ENCODE data around the gene UNC5B. TPM values are rescaled to one million over a fixed set of nuclear protein-coding genes. Genes with fewer than 3 reads are reported as not detected.

The UNC5B gene
- polyA plus RNA-seq, 3 donors from 2014 or later, result 0.06 to 0.34 TPM; not detected in 1

- DNase-seq, result no peak
- Mint-ChIP-seq H3K4me3 (no peak overlapping the region), H3K27ac (no peak overlapping the region), H3K36me3 (no peaks in the 10 kb centered on the region), H3K4me1 (no peaks in the 10 kb centered on the region), H3K9me3 (no peaks in the 10 kb centered on the region), H3K27me3 (ENCODE audit: low read depth in 3 of 3) (peaks cover 1 to 6% (median 5%) of the 10 kb centered on the region in 3 donors)
Measured at GRCh38 chr10:71303569-71303907, 91.2 kb downstream of the UNC5B start.

- Mint-ChIP-seq H3K4me1 (no peaks in the 10 kb centered on the region), H3K9me3 (no peaks in the 10 kb centered on the region), H3K36me3 (no peaks in the 10 kb centered on the region), H3K27ac (no peak overlapping the region), H3K4me3 (no peak overlapping the region), H3K27me3 (ENCODE audit: low read depth in 3 of 3) (peaks cover 1 to 6% (median 5%) of the 10 kb centered on the region in 3 donors)
- no peak for DNase-seq
Measured at GRCh38 chr10:71304914-71305313, 92.5 kb downstream of the UNC5B start.

GRCh38 chr10:71306979-71307378, 94.6 kb downstream of the UNC5B start:
- Mint-ChIP-seq H3K27me3 (ENCODE audit: low read depth in 3 of 3) (peaks cover 1 to 8% (median 3%) of the 10 kb centered on the region in 3 donors), H3K36me3 (no peaks in the 10 kb centered on the region), H3K4me3 (no peak overlapping the region), H3K9me3 (no peaks in the 10 kb centered on the region), H3K4me1 (no peaks in the 10 kb centered on the region), H3K27ac (no peak overlapping the region)
- no peak for DNase-seq

DNA sequence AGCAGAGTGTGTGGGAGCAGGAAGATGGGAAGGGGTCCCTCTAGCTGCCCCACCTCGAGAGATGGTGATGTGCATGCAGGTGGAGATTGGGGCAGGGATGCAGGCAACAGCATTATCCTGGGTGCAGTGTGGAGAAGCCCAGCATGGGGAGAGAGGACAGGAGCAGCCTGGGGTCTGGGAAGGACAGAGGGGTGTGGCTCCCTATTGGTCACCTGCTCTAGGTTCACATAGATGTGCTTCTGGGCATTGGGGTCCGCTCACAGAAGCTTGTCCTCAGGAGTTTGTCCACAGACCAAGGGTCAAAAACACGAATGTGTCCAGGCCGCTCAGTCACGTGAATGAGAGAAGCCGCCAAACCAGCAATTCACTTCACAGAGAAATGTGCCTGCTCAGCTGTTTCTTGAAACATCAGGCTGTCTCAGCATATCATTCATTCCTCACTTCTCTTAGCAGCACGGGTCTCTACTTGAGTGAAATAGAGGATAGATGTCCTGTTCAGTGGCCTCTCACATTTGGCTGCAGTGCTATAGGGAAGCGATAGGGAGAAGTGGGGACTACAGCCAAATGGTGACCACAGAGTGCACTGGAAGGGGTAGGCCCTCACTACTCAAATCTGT, 95.2 kb downstream of the UNC5B start:
- Mint-ChIP-seq H3K9me3 (no peaks in the 10 kb centered on the region), H3K4me1 (no peaks in the 10 kb centered on the region), H3K27ac (no peak overlapping the region), H3K27me3 (ENCODE audit: low read depth in 3 of 3) (peaks cover 1 to 8% (median 3%) of the 10 kb centered on the region in 3 donors), H3K4me3 (no peak overlapping the region), H3K36me3 (no peaks in the 10 kb centered on the region)
- no peak for DNase-seq

- Mint-ChIP-seq H3K4me1 (no peaks in the 10 kb centered on the region), H3K27ac (no peak overlapping the region), H3K27me3 (ENCODE audit: low read depth in 3 of 3) (peaks cover 2 to 8% (median 4%) of the 10 kb centered on the region in 3 donors), H3K4me3 (no peak overlapping the region), H3K9me3 (no peaks in the 10 kb centered on the region), H3K36me3 (no peaks in the 10 kb centered on the region)
- no peak for DNase-seq
Measured at GRCh38 chr10:71308244-71308643, 95.9 kb downstream of the UNC5B start.

DNA sequence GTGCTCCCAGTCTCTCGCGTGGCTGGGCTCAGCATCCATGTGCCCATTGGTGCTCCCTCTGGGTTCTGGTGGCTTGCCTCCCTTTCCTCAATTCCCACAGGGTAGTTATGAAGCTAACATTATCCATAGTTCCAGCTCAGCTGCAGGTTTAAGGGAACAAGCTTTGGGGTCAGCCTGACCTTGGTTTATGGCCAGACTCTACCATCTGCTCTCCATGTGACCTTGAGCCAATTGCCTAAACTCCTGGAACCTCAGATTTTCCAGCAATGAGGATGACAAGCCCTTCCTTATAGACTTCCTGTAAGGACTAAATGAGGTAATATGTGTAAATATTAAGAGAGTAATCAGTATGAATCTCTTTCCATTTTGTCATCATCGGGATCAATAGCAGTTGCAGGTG, 96.6 kb downstream of the UNC5B start:
- no peak overlapping the region for H3K4me3 Mint-ChIP-seq
- H3K9me3 Mint-ChIP-seq, result no peaks in the 10 kb centered on the region
- H3K27me3 Mint-ChIP-seq (ENCODE audit: low read depth in 3 of 3), result peaks cover 2 to 10% (median 3%) of the 10 kb centered on the region in 3 donors
- H3K4me1 Mint-ChIP-seq, result no peaks in the 10 kb centered on the region
- no peak for DNase-seq
- H3K36me3 Mint-ChIP-seq, result no peaks in the 10 kb centered on the region
- H3K27ac Mint-ChIP-seq, result no peak overlapping the region

- no peak overlapping the region for H3K27ac Mint-ChIP-seq
- peaks cover 0 to 2% of the 10 kb centered on the region in 2 donors for H3K4me1 Mint-ChIP-seq
- peaks cover 2 to 10% (median 2%) of the 10 kb centered on the region in 3 donors for H3K27me3 Mint-ChIP-seq (ENCODE audit: low read depth in 3 of 3)
- no peaks in the 10 kb centered on the region for H3K9me3 Mint-ChIP-seq
- no peak overlapping the region for H3K4me3 Mint-ChIP-seq
- H3K36me3 Mint-ChIP-seq, result no peaks in the 10 kb centered on the region
- DNase-seq, result no peak
Measured at GRCh38 chr10:71309919-71310318, 97.5 kb downstream of the UNC5B start.

DNA sequence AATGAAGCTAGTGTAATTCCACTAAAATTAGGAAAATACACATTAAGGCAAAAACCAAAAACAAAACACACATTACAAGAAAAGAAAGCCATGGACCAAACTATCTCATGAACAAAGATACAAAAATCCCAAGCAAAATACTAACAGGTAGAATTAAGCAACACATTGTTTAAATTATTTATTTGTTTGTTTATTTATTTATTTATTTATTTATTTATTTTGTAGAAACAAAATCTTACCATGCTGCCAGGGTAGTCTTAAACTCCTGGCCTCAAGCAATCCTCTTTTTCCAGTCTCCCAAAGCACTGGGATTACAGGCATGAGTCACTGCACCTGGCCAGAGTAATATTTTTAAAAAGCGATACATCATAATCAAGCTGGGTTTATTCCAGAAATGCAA, 99.8 kb downstream of the UNC5B start:
- H3K27ac Mint-ChIP-seq, result no peak overlapping the region
- no peaks in the 10 kb centered on the region for H3K9me3 Mint-ChIP-seq
- H3K4me3 Mint-ChIP-seq, result no peak overlapping the region
- peaks cover 0 to 2% of the 10 kb centered on the region in 2 donors for H3K4me1 Mint-ChIP-seq
- no peak for DNase-seq
- peaks cover 2 to 10% (median 2%) of the 10 kb centered on the region in 3 donors for H3K27me3 Mint-ChIP-seq (ENCODE audit: low read depth in 3 of 3)
- no peaks in the 10 kb centered on the region for H3K36me3 Mint-ChIP-seq

DNA sequence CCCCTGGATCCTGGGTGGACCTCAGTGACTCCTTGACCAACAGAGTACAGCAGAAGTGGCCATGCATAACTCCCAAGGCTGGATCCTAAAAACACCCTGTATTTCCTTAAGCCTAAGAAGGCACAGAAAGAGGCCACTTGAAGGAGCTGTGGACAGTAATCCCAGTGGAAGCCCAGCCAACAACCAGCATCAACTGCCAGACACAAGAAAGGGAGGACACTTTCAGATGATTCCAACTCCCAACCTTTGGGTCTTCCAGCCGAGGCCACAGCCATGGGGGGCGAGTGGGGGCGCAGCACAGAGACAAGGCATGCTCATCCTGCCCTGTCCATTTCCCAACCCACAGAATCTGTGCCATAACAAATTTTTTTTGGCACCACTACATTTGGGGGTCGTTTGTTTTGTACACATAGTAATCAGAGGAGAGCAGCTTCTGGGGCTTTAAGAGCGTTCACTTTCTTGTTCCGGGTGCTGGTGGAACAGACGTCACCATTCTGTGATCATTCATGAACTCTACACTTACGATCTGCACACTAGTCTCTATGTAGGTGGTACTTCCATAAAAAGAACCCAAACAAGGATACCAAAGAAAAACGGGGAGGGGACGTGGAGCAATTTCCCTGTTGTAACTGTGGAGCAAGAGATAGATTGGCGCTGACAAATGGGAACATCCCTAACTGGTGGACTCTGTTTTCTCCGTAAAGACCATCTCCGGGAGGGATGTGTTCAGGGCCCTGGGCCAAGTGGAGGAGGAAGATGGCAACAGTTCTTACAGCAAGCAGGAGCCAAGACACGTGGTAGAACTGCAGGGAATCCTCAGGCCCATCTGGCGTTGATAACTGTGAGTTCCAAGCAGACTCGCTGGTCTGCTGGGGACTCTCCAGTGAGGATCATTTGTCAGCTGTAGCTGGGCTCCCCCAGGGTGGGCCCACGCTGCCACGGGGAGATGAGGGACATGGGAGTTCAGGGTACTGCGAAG, 100.7 kb downstream of the UNC5B start:
- no peak for DNase-seq
- no peak overlapping the region for H3K27ac Mint-ChIP-seq
- peaks cover 6% of the 10 kb centered on the region in 2 donors for H3K4me1 Mint-ChIP-seq
- no peaks in the 10 kb centered on the region for H3K9me3 Mint-ChIP-seq
- H3K36me3 Mint-ChIP-seq, result no peaks in the 10 kb centered on the region
- peaks cover 1 to 10% (median 2%) of the 10 kb centered on the region in 3 donors for H3K27me3 Mint-ChIP-seq (ENCODE audit: low read depth in 3 of 3)
- H3K4me3 Mint-ChIP-seq, result no peak overlapping the region

GRCh38 chr10:71314028-71314693, 101.8 kb downstream of the UNC5B start:
- H3K9me3 Mint-ChIP-seq, result no peaks in the 10 kb centered on the region
- DNase-seq, result peak; percentile 37 to 54 (median 52)
- peaks cover 11 to 12% of the 10 kb centered on the region in 2 donors for H3K4me1 Mint-ChIP-seq
- H3K27ac Mint-ChIP-seq, result no peak overlapping the region
- H3K36me3 Mint-ChIP-seq, result no peaks in the 10 kb centered on the region
- peaks cover 2 to 10% (median 5%) of the 10 kb centered on the region in 3 donors for H3K27me3 Mint-ChIP-seq (ENCODE audit: low read depth in 3 of 3)
- peak overlapping the region in 1 of 5 donors; percentile 20 for H3K4me3 Mint-ChIP-seq

DNA sequence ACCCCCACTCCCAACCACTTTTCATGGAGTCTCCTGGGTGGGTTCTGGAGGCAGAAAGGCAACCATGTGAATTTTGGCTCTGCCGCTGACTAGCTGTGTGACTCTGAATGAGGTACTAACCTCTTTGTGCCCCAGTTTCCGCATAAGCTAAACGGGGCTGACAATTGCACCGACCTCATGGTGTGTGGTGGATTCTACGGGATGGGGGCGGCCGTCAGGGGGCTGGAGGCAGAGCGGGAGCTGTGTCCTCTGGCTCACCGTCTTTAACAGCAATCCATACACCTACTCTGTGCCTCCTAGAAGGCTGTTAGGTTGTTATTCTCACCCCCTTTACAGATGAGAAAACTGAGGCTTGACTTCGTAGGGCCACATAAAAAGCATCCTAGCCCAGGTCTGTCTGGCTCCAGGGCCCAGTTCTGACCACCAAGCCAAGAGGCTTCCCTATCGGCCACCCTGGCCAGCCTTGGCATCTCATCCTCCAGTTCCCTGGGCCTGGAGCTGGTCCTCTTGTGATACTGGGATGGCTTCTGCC, 102.4 kb downstream of the UNC5B start:
- Mint-ChIP-seq H3K27ac (no peak overlapping the region), H3K36me3 (no peaks in the 10 kb centered on the region), H3K9me3 (no peaks in the 10 kb centered on the region), H3K4me1 (peaks cover 15% of the 10 kb centered on the region in 2 donors), H3K4me3 (no peak overlapping the region), H3K27me3 (ENCODE audit: low read depth in 3 of 3) (peaks cover 2 to 9% (median 5%) of the 10 kb centered on the region in 3 donors)
- DNase-seq, result no peak

- peaks cover 19 to 24% of the 10 kb centered on the region in 2 donors for H3K4me1 Mint-ChIP-seq
- no peak overlapping the region for H3K27ac Mint-ChIP-seq
- no peak for DNase-seq
- no peaks in the 10 kb centered on the region for H3K9me3 Mint-ChIP-seq
- H3K4me3 Mint-ChIP-seq, result no peak overlapping the region
- H3K36me3 Mint-ChIP-seq, result no peaks in the 10 kb centered on the region
- H3K27me3 Mint-ChIP-seq (ENCODE audit: low read depth in 3 of 3), result peaks cover 2 to 5% (median 5%) of the 10 kb centered on the region in 3 donors
Measured at GRCh38 chr10:71316056-71316785, 103.9 kb downstream of the UNC5B start.

DNA sequence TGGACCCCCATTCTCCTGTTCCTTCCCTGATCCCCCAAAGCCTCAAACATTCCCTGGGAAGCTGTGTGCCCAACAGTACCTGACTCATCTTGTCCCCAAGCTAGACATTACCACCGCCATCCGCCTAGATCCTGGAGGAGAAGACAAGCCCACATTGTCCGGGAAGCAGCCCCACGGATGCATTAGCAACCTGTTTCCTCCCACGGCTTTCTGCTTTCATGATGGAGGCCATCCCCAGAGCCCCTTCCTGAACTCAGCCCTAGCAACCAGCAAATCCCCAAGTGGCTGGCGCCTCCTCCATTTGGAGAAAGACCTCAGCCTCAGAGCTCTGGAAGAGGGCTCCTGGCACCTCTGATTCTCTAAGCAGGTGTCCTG, 104.4 kb downstream of the UNC5B start:
- Mint-ChIP-seq H3K4me3 (no peak overlapping the region), H3K9me3 (no peaks in the 10 kb centered on the region), H3K27ac (no peak overlapping the region), H3K4me1 (peaks cover 19 to 24% of the 10 kb centered on the region in 2 donors), H3K27me3 (ENCODE audit: low read depth in 3 of 3) (peaks cover 2 to 5% (median 5%) of the 10 kb centered on the region in 3 donors), H3K36me3 (no peaks in the 10 kb centered on the region)
- DNase-seq, result no peak
